ENCODE measurements around the gene SORCS2.

GRCh38 chr4:7183161-7183560 is 9.2 kb upstream of the SORCS2 start:
- no peak for TF ChIP-seq CTCF (IDR thresholded peaks at IDR 0.05)
- TF ChIP-seq POLR2A (IDR thresholded peaks at IDR 0.05), result no peak
